ENCODE results near the gene SLC19A1.

Gene SLC19A1

DNA sequence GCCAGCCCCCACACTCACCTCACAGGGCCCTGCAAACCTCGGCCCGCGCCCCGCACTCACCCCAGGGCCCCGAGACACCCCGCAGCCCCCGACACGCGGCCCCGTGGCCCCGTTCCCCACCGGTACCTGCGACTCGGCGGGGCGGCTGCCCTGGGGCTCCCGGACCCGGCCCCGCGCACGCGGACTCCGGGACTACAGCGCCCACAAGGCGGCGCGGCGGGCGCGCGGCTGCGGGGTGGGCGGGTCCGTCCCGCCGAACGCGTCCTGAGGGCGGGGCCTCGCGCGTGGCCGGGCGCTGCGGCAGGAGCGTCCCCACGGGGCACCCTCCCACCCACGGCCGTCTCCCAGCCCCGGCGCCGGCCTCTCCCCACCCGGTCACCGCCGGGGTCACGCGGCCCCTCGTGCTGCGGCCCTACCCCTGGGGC is at the start of gene SLC19A1:
SLC19A1 (minus strand) TSS at position 199 of the 425 bp plus-strand sequence. CDS start 4,481 bp downstream, outside the sequence.
- peak; percentile 80 for DNase-seq (ENCODE audit: low read depth)

DNA sequence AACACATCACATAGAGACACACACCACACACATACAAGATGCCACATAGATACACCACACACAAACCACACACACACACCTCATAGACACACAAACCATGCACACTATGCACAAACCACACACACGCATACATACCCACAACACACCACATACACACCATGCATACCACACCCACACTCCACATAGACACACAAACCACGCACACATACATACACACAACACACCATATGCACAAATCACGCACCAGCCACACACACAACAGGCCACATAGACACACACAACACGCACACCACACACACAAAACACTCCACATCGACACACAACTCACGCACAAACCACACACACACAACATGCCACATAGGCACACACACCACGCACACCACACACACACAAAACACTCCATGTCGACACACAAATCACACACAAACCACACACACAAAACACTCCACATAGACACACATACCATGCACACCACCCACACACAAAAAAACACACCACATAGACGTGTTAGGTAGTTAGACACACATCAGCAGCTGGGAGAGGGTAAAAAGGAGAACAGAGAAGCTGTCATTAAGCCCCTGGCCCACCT is 49.5 kb upstream of the SLC19A1 start:
- DNase-seq (ENCODE audit: low read depth): no peak

DNA sequence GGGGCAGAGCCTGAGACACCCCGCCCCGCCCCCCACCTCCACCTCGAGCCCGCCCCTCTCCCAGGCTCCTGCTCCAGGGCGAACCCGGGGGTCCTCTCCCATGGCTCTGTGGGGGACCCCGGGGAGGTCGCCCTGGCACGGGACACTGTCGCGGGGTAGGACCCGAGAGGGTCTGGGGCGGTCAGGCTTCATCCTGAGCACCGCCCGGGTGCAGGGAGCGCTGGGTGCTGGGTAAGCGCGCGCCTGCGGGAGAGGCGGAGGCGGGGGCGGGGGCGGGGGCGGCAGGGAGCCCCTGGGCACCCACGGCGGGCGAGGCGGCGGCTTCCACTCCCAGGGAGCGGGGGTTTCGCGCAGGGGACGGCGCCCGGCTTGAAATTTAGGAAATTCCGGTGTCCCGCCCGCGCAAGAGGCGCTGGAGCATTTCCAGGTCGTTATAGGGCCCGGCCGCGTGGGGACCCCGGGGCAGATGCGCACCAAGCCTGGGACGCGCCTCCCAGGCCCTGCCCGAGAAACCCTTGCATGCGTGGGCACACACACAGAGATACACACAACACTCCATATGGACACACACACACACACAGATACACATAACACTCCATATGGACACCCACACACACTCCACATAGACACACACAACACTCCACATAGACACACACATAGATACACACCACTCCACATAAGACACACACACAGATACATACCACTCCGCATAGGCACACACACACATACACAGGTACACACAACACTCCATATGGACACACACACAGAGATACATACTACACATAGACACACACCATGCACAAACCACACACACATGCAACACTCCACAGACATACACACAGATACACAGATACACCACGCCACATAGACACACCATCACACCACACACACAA is 48.7 kb upstream of the SLC19A1 start:
- peak; percentile 59 for DNase-seq (ENCODE audit: low read depth)

DNA sequence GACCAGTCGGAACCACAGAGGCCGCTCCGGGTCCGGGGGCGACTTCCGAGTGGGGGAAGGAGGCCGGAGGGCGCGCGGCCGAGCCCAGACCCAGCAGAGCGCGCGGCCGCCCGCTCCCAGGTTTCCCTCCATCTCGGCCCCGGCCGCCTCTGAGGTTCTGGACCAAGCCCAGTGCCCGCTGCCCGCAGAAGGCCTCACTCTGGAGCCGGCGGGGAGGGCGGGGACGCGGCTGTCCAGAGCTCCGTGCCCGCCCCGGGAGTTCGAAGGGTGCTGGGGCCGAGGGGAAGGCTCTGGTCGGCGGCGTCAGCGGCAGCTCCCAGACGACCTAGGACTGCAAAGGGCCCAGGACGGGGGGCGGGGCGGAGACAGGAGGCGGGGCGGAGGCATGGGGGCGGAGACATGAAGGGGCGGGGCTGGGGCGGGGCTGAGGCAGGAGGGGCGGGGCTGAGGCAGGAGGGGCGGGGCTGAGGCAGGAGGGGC is 48.0 kb upstream of the SLC19A1 start:
- DNase-seq (ENCODE audit: low read depth): peak; percentile 70

DNA sequence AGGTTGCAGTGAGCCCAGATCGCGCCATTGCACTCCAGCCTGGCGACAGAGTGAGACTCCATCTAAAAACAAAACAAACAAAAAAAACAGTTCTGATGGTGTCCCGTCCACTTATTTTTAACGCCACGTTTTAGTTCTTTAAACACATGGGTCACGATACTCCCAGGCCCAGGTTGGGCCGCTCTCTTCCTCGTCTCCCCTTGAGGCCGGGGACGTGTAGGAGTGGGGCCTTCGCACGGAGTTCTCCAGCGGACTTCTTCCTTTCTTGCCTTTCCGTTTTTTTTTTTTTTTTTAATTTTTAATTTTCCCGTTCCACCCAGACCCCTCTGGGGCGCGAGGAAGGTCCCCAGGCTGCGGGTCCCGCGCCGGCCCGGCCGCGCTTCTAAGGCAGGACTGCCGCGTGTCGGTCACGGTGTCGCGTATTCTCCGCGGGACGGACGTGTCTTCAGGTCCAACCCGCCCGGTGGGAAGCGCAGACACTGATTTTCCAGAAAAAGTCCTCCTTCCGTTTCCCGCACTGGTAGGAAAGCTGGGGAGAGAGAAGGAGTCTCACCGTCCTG is 47.5 kb upstream of the SLC19A1 start:
- DNase-seq (ENCODE audit: low read depth): no peak

DNA sequence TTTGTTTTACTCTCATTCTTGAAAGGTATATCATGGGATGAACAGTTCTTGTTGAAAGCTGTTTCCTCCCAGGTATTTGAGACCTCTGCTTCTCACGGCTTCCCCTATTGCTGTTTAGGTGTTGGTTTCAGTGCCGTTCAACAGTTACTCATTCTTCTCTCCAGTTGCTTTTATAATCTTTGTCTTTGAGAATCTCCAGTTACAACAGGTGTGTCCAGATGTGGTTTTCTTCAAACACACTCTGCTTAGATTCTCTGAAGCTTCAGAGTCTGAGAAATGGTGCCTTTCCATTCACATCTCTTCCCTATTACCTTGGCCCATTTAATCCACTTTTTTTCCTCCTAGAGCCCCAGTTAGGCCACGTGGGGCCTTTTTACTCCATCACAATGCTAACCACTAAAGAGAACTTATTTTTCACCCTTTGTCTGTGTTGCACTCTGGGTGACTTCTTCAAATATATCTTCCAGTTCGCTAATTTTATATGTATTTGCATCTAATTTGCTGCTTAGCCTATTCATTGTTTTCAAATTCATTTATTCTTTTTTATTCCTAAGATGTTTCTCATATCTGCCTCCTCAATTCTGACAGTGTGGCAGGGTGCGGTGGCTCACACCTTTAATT is 46.7 kb upstream of the SLC19A1 start:
- DNase-seq (ENCODE audit: low read depth): no peak

DNA sequence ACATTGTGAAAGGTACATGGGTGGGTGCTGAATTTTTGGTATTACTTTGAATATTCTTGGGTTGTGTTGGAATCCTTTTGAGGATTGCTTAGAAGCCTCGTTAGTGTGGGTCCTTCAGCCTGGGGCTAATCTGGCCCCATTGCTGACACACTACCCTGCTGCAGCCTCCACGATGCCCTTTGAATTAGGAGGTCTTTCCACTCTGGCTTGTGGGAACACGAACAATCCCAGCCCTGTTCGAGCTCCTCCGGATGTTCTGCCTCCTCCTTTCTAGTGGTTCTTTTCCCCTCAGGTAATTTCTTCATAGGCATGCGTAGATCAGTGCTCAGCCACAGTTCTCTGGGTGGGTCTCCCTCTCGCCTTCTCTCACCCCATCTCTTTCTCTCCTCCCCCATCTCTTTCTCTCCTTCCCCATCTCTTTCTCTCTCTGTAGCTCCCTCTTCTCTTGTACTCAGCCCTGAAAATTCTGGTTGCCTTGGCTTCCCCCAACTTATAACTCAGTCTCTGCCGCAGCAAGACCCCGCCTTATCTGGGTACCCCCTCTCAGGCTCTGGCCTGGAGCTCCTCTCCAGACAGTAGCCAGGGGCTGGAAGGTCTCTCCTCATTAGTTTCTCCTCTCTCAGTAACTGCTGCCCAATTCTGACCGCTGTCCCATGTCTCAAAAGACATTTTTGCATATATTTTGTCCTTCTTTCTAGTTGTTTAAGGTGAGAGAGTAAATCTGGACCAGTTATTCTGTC is 46.0 kb upstream of the SLC19A1 start:
- DNase-seq (ENCODE audit: low read depth): no peak

DNA sequence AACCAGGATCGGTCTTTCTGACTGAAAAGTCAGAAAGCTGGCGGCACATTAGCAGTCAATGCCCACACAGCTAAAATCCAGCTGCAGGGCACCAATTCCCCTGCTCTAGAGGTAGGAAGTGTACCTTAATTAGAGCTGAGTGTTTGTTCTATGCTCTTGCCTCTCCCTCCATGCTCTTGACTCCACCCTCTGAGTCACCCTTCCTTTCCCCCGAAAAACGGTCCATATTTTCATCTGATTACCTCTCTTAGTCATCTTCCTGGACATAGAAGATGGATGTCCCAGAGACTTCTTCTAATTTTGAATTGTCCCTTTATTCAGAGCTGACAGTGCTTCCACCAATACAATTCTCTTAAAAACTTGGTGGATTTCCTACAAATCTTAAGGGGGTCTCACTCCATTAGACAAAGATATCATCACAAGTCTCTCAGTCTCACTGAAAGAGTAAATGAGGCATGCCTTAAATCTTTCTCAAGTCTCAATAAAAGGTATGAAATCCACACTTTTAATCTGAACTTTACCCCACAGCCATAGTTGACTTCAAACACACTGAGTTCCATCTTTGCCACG is 44.1 kb upstream of the SLC19A1 start:
- DNase-seq (ENCODE audit: low read depth): no peak

DNA sequence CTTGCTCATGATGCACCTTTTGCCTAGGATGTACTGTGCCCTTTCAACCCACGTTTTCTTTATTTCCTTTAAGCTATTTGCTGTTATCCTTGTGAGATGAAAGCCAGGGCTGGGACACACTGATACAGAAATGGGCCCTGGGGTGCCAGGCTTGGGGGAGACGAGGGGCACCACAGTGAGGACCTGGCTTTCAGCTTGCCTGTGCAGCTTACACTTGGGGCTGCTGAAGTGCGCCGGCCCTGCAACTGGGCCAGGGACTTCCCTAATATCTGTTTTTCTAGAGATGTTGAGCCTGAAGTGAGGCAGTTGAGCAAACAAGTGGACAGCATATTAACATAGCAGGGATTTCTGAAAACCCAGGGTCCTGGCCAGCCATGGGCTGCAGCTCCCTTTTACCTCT is 42.5 kb upstream of the SLC19A1 start:
- no peak for DNase-seq (ENCODE audit: low read depth)

DNA sequence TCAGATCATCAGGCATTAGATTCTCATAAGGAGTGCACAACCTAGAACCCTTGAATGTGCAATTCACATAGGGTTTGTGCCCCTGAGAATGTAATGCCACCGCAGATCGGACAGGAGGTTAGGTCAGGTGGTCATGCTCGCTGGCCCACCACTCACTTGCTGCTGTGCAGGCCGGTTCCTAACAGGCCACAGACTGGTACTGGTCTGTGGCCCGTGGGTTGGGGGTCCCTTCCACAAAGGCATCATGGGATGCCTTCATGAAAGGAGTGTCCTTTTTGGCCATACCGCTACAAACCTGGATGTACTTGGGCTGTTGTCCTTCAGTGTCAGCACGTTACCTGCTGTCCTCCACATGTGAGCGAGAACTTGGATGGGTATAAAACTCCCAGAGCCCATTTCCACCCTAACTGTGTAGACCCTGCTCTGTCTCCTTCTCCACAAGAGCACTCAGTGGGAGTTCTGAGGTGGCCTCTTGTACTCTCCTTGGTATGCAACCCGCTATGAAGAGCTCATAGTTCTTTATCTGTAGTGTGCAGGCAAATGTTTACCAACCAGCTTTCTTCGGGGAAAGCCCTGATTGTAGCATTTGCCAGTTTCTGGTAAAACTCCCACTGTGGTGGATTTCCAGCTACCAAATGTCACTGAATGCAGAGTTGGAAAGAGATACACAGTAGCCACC is 41.7 kb upstream of the SLC19A1 start:
- DNase-seq (ENCODE audit: low read depth): no peak

DNA sequence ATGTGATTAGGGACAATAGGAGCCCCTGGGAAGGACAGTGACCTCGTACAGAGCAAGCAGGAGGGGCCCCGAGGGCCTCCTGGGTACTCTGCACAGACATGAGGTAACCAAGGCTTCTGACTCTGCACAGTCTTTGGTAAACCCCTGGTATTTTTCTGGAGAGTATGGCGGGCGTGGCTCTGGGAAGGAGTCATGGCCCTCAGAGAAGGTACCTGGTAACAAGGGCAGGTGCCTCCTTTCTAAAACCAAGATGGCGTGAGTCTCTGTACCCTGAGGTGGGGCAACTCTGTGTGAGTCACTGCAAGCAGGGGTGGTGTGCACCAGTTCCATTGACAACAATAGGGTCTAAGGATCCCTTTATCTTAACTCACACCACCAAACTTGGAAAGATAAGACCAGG is 39.9 kb upstream of the SLC19A1 start:
- no peak for DNase-seq (ENCODE audit: low read depth)

DNA sequence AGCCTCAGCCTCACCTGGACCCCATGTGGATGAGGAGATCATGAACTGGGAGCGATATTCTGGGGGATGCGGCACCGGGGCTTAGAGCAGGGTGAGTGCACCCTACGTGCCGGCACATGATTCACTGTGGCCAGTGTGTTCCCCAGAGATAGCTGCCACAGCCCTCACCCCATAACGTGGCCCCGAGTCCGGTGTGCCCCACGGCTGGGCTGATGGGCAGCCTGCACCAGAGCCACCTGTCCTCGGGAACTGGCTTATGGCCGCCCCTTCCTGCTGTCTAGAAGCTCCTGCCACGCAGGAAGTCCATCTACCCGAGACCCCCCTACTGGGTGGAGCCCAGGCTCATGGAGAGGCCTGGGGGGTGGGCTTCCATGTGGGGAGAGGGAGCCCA is 39.1 kb upstream of the SLC19A1 start:
- no peak for DNase-seq (ENCODE audit: low read depth)

DNA sequence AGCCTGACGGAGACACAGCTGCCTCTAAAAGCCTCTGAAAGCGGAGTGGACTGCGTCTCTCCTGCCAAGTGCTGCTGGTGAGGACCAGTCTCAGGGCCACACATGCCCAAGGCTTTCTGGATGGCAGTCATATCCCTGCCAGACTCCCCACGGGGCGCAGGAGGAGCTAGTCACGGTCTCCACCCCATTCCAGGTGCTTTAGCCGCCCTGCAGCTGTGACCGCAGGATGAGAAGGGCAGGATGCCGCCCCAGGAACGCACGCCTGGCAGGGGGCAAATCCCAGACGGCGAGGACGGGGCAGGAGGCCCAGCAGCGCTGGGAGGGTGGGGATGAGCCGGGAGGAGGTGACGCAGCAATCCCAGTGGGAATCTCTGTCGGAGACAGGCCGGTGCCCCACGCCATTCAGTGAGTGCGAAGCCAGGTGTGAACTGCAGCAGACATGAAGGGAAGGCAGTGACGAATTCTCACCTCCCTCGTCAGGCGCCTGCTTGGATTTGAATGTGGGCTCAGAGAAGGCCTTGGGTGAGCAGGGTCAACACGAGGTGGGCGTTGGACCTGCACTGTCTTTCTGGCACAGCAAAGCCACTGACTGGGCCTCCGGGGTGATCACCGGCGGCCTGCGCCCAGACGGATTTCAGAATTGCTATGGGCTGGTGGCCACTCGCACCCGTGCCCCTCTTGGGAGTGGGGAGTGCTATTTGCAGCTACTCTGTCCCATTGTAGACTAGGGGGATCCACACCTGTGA is 38.5 kb upstream of the SLC19A1 start:
- DNase-seq (ENCODE audit: low read depth): no peak

DNA sequence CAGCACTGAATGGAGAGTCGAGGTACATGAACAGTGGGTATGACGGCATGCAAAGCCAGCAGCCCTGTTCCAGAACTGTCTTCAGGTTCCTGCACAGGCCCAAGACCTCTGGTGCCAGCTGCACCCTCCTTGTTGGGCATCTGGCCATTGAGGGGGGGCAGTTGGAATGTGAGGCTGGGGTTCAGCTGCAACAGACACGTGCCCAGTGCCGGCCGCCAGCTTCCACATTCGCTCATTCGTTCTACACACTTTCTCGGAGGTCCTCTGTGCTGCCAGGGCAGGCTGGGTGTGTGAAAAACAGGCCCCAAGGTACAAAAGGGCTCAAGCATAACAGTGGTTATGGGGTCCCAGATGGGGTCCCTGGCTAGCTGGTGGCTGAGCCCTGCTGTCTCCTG is 37.9 kb upstream of the SLC19A1 start:
- DNase-seq (ENCODE audit: low read depth): no peak

DNA sequence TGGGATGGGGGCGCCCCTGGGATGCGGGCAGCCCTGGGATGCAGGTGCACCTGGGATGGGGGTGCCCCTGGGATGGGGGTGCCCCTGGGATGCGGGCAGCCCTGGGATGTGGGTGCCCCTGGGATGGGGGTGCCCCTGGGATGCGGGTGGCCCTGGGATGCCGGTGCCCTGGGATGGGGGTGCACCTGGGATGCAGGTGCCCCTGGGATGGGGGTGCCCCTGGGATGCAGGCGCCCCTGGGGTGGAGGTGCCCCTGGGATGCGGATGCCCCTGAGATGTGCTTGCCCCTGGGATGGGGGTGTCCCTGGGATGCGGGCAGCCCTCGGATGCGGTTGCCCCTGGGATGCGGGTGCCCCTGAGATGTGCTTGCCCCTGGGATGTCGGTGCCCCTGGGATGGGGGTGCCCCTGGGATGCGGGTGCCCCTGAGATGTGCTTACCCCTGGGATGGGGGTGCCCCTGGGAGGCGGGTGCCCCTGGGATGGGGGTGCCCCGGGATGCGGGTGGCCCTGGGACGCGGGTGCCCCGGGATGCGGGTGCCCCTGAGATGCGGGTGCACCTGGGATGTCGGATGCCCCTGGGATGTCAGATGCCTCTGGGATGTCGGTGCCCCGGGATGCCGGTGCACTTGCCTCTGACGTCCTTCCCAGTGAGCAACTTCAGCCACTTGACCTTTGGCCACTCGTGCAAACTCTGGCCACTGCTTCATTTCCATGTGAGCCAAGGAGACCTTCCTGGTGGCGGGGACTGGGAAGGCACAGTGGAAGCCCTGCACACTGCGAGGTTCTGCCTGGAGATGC is 37.3 kb upstream of the SLC19A1 start:
- DNase-seq (ENCODE audit: low read depth): no peak

DNA sequence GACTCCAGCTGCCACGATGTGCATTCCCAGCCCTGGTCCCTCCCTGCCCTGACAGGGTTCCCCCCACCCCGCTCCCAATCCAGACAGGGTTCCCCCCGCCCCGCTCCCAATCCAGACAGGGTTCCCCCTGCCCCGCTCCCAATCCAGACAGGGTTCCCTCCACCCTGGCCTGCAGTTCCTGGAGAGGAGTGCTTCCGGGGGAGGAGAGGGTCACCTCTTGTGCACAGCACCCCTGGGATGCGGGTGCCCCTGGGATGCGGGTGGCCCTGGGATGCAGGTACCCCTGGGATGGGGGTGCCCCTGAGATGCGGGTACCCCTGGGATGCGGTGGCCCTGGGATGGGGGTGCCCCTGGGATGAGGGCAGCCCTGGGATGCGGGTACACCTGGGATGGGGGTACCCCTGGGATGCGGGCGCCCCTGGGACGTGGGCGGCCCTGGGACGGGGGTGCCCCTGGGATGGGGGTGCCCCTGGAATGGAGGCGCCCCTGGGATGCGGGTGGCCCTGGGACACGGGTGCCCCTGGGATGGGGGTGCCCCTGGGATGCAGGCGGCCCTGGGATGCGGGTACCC is 36.7 kb upstream of the SLC19A1 start:
- DNase-seq (ENCODE audit: low read depth): no peak

DNA sequence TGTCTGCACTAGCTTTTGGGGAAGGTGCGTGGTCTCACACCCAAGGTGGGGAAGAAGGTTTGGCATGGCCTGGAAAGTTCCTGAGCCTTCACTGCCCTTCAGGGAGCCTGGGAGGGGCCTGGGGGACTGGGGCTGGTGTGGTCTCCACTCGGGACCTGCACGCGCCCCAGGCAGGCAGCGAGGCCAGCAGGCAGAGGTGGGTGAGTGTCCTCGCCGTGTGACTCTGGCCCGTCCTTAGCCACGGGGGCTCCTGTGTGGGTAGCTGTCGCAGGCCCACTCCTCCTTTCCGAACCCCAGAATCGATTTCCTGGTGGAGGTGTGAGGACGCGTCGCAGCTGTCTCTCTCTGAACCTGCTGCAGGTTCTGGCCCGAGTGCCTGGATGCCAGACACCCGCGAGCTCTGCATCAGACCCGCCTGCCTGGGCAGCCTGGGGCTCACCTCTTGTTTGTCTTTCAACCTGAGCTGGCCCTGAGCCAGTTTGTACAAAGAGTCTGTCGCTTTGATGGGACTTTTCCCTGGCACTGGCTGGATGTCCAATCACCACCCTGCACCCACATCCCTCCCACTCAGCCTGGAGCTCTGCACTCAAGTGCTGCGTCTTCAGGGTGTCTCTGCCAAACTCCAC is 36.0 kb upstream of the SLC19A1 start:
- DNase-seq (ENCODE audit: low read depth): no peak

DNA sequence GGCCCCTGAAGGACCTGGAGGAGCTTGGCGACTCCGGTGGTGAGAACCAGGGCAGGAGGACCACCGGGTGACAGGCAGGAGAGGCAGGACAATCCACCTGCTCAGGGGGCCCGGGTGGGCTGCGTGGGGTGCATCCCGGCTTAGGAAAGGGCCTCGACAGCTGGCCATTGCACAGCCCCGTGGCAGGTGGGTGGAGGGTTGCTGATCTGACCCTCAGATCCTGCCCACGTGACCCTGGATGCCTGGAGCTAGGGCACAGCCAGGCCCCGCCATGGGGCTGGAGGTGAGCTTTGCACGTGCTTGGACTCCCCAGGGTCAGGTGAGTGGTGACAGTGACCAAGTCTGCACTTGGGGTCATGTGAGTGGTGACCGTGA is 35.5 kb upstream of the SLC19A1 start:
- DNase-seq (ENCODE audit: low read depth): no peak
